HT-29 (cell line): ENCODE measurements around the gene PLEKHA3. TPM values are rescaled to one million over a fixed set of nuclear protein-coding genes. Genes with fewer than 3 reads are reported as not detected.
"Not testable (repeated sequence)": the region's sequence is repeated elsewhere in the genome, so short reads cannot be mapped to it uniquely, and the experiment has no call there.

Experiments used
- DNase-seq: peaks from one replicate; pipeline ENCODE4 v3.0.0-alpha.2; 2015; ENCODE audit warnings: low spot score
- total RNA-seq: library from RNA; depleted of rRNA; stranded (reverse); fragments of >200 nt; shearing (Covaris generic); gene quantifications from 2 replicates; pipeline ENCODE4 v1.2.3, GENCODE V29; 2014; rRNA removed

Gene PLEKHA3
- total RNA-seq: 4.4 and 5.2 TPM in 2 replicates

DNA sequence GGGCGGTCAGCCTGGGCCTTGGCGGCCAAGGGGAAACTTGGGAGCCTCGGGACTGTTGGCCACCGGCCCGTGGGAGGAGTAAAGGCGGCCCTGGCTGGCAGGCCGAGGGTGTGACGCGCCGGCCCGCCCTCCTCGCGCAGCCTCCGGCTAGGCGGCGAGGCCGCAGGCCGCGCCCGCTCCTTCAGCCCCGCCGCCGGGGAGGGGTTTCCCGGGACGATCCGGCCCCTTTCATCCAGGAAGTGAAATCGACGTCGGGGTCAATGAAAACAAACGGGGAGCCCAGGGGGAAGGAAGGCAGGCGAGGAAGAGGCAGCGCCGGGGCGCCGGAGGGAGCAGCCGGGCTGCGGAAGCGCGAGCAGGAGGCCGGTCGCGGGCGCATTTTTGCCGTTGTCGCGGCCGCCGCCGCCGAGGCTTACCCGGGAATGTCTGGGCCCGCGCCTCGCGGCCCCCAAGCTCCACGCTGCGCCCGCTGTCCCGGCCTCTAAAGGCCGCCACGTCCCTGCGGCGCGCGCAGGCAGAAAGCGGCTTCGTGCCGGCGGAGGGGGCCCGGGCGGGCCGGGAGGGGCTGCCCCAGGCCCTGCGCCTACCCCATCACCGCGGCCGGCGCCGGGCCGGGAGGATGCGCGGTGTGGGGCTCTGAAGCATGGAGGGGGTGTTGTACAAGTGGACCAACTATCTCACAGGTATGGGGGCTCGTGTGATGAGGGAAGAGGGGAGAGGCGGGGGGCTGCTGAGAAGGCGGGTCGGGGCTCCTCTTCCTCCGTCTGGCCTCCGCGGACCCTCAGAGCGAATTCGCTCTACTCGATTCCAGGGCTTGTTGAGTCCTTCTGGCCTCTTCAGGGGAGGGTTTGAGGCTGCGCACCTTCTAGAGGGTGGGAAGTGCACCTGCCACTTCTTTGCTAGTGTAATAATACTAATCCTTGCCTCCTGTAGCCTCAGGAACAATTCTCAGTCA lies at the start of gene PLEKHA3:
Gene PLEKHA3 (plus strand): TSS at position 231 of the 955 bp plus-strand sequence. CDS start 413 bp downstream, at position 644.
- DNase-seq: peak; percentile 90

DNA sequence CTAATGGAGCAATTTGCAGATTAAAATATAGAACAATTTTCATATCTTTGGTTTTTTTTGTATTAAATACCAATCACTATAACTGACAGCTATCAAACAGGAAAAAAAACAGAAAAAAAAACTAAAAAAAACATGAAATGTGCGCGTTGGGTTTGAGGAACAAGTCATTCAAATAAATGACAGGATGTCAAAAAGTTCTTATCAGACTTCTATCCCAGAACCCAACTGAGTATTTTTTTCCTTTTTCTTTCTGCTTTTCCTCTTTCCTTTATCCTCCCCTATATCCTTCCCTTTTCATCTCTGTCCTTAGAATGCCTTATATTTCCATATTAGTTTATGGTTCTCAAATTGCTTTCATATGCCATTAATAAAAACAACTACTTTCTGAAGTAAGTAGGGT lies 43.6 kb upstream of the PLEKHA3 start:
- DNase-seq: no peak

DNA sequence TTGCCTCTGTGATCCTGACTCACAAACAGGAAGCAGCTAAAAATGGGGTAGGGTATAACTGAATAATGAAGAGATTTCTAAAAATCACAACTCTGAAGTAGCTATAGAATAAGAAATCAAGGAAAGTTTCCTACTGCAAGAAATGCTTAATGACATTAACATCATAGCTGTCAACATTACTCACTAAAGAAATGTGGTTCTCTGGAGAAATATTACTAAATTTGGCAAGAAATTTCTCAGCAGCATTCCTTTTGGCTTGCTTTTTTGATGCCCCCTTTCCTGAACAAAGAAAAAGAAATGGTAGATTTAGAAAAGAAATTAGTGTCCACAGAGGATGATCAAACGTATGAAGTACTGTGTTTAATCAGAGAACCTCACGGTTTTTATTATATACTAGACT lies 38.8 kb upstream of the PLEKHA3 start:
- DNase-seq: no peak

DNA sequence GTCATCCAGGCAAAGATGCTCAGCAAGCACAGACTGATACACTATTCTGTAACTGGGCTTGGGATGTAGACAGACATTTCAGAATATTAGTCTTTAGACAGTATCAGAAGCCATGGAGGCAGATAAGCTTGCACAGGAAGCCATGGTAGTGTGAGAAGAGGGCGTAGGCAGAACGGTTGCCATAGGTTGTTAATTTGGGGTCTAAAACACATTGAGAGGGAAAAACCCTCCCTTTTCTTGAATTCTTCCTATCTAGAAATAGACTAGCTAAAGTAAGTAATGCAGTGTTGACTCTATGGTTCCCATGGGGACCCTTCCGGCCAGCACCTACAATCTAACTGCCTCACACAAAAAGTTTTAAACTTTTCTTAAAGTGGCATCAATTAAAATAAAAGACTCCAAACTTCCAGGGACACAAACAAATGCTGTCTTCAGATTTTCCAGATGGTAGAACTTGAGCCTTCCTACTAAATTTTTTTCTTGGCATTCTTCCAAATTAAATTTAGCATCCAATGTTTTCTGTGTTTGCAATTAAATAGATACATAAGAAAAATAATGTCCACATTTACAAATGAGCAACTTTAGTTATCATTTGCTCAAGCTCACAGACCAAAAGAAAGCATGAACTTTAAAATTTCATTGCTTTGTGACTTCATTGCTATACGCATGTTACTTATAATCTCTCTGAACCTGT lies 31.1 kb upstream of the PLEKHA3 start:
- no peak for DNase-seq

DNA sequence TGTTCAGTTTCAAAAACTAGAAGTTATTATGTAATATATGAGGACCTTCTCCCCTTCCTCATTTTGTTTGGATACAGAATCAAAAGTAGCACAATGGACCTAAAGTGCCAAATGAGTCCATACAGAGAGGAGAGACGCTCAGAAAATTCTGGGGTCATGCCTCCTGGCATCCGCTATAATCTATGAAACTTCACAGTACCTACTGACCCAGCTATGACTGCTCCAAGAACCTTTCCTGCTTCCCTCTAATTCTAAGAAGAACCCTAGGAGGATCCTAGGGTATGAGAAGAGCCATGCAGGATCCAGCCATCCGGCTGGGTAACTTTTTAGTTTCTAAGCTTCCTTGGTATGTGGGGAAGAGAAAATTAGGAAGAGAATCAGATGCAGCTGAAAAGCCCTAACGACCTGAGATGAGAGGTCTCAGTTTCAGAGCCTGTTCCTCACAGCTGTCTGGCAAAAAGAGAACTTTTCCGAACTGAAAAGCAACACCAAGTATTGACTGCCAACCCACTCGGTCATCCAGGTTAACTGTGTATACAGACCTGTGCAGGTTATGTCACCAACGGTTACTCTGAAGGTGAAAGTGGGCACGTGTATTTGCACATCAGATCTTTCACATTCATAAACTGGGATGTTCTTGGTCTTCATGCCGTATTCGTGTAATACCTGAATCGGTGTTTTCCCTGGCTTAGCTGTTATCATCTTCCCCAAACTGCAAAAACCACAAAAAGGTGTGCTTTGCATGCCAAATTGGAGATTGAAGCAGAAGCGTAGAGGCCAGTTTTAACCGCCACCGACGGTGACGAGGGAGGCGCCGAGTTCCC lies 30.3 kb upstream of the PLEKHA3 start:
- DNase-seq: peak; percentile 74

DNA sequence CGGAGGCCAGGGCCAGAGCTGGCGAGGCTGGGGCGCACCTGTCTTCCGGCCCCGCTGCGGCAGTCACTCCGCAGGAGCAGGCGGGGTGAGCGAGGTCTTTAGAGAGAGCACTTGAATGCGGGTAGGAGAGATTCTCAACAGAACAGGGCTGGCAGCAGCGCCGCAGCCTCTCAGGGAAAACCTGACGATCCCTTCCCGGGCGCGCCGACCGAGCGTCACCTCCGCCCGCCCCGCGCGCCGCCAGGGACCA lies 29.8 kb upstream of the PLEKHA3 start:
- no peak for DNase-seq

DNA sequence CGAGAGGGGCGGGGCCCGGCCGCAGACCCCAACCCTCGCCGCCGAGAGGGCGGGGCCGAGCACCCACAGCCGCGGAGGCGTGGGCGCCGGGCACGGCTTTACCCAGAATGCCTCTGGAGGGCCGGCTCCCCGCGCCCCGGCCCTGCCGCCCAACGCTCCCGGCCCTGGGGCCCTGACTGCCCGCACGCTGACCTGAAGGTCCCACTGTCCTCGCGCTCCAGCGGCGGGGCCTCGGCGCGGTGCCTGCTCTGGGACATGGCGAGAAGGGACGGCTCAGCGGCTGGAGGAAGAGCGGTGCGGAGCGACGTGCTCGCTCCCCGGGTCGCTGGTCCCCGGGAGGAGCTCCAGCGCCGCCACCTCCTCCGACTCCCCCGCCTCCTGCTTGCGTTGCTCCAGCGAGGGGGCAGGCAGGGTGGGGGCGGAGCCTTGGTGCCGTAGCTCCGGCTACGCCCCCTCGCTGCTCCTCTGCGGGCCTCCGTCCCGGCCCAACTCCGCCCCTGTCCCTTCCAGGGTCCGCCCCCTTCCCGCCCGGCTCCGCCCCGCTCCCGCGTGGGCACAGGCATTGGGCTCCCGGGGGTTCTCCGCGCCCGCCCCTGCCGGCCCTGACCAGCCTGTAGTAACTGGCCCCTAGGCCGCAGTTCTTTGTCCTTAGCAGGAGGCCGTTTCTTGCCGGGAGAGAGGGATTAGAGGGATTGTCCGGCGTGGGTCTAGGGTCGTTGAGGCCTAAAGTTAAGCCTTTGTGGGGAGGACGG lies 29.3 kb upstream of the PLEKHA3 start, which contains the start of the genes PJVK and PRKRA:
Gene PJVK (plus strand): TSS at position 605 of the 752 bp plus-strand sequence. CDS start 2,032 bp downstream, outside the sequence.
Gene PRKRA (minus strand): TSS at position 402 of the 752 bp plus-strand sequence. CDS start 145 bp downstream, at position 257.
- DNase-seq: peak; percentile 95

DNA sequence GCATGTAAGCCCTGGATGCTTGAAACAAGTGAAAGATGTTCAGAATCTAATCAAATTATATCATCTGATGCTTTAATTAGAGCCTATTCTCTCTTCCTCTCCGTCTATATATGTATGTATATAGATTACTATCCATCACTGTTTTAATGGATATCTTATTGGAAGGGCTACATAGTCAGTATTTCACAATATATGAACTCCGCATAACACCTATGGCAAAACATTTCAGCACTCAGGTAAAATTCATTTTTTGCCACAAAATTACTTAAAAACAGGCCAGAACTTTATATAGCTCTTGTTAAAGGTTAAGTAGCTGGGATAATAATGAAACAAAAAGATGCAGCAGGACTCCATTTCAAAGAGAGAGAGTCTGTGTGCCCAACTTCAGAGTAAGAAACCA lies 27.9 kb upstream of the PLEKHA3 start:
- no peak for DNase-seq

DNA sequence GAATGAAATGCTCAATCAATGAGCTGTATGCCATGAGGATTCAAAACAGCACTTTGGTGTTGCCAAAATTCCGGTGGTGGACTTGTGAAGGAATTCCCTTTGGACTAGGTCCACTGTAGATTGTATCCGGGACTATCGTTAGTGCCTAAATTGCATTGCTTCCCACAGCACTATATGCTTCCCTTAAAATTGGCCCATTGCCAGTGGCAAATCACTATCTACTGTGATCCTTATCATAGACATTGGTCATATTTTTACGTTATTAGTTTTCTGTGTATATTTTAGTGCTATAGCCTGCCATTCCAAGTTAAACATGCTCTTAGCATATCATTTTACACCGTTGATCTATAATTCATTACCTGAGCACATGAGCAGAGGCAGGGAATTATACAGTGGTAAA lies 27.4 kb upstream of the PLEKHA3 start:
- no peak for DNase-seq

DNA sequence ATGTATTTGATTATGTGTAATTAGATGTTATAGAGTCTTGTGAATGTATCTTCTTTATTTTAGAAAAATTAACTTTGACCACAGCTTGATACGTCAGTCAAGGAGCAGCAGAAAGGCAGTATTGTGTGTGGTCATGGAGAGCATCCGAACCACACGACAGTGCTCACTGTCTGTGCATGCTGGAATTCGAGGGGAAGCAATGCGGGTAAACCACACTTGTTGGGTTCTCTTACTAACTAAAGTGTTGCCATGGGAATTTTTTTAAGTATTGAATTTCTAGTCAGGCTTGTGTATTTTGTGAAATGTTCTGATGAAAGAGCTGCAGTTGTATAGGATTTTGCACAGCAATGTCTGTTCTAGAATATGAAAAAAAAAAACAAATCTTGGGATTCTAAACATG lies 24.3 kb upstream of the PLEKHA3 start:
- no peak for DNase-seq

DNA sequence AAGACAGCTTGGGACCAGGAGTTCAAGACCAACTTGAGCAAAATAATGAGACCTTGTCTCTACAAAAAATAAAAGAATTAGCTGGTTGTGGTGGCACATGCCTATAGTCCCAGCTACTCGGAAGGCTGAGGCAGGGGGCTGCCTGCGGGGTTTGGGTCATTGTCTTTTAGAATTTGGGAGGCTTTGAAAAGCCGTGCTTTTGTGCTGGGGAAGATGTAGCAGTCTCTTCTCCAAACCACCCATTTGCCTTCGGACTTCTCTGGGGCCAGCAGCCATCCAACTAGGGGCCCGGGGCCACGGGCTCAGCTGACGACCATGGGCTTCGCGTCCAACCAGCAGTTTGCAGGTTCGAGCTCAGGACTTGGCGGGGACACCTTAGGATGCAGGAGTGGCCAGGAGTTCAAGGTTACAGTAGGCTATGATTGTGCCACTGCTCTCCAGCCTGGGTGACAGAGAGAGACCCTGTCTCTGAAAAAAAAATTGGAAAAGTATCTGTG lies 22.8 kb upstream of the PLEKHA3 start:
- DNase-seq: no peak

DNA sequence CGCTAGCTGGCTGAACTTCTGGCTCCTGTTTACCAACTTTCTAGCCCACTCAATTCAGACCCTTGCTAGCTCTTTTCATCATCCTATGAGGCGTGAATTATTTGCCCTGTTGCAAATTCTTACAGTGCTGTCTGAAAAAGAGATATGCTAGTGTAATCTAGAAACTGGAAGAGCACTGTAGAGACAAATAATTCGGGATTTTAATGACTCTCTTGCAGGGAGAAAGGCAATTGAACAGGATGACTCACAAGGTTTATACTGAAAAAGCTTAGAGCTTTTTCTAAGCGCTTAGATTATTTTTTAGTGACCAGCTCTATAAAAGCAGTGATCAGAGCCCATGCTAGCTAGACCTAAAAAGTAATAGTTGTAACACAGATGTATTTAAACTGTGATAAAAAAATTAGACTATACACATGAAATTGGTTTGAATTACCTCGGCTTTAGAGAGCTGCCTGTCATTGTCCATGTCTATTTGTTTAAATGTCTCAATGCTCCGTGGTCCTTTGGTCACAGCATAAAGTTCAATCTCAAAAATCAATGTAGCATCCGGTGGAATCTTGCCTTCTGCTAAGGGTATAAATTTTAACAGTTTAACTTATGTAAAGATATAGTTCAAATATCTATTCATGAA lies 10.9 kb upstream of the PLEKHA3 start:
- no peak for DNase-seq

DNA sequence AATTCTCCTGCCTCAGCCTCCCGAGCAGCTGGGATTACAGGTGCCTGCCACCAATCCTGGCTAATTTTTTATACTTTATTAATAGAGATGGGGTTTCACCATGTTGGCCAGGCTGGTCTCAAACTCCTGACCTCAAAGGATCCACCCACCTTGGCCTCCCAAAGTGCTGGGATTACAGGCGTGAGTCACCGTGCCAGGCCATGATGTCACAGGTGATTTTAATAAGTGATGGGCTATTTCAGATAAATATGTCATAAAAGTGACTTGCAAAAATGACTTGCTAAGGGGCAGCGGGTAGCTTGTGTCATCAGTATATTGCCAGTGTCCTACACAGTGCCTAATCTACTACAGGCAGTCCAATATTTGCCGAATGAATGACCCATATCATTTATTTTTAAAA lies 8.9 kb upstream of the PLEKHA3 start:
- not testable (repeated sequence) for DNase-seq

DNA sequence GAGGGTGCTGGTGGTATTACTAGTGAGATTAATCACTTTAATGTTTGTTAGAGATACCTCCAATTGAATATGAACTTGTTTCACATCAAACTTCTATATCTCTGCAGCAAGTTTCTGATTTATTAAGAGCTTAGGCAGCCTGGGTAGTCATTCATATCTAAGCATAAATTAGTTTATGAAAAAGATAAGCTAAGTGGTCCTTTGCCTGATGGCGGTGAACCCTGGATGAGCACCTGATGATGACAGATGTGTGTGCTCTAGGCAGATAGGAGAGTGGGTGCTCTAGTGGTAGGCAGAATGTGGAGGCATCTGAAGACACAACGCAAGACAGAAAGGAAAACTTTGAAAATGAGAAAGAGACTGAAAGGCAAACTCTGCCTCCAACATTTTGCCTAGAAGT lies 6.9 kb upstream of the PLEKHA3 start:
- no peak for DNase-seq

DNA sequence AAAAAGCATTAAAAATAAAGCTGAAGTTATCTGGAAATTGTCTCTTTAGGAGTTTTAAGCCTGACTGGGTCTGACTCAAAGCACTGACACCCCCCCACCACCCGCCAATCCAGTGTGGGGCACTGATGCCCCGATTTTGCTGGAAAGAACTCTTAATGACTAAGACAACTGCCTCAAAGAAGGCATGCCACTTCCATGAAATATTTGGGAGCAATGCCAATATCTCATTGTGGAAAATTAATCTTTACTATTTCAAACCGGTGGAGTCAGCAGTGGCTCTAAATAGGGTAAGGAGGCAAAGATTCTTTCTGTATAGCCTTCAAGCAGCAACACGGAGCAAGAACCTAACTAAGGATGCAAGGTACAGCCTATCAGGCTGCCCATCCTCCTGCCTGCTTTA lies 6.3 kb upstream of the PLEKHA3 start:
- no peak for DNase-seq

DNA sequence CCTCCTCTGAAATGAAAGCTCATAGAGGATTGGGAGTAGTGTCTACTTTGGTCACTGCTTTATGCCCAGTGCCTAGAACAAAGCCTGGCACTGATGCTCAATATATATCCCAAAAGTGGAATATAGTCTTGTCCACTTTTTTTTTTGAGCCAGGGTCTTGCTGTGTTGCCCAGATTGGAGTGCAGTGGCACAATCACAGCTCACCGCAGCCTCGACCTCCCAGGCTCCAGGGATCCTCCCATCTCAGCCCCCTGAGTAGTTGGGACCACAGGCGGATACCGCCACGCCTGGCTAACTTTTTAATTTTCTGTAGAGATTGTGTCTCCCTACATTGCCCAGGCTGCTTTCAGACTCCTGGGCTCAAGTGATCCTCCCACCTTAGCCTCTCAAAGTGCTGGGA lies 5.7 kb upstream of the PLEKHA3 start:
- DNase-seq: no peak

DNA sequence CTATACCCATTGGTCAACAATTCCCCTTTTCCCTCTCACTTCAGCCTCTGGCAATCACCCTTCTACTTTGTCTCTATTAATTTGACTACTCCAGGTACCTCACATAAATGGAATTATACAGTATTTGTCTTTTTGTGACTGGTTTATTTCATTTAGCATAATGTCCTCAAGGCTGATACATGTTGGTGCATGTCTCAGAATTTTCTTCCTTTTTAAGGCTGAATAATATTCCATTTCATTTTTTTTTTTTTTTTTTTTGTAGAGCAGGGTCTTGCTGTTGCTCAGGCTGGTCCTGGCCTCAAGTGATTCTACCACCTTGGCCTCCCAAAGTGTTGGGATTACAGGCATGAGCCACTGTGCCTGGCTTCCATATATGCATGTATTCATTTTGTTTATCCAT lies 3.8 kb upstream of the PLEKHA3 start:
- no peak for DNase-seq

DNA sequence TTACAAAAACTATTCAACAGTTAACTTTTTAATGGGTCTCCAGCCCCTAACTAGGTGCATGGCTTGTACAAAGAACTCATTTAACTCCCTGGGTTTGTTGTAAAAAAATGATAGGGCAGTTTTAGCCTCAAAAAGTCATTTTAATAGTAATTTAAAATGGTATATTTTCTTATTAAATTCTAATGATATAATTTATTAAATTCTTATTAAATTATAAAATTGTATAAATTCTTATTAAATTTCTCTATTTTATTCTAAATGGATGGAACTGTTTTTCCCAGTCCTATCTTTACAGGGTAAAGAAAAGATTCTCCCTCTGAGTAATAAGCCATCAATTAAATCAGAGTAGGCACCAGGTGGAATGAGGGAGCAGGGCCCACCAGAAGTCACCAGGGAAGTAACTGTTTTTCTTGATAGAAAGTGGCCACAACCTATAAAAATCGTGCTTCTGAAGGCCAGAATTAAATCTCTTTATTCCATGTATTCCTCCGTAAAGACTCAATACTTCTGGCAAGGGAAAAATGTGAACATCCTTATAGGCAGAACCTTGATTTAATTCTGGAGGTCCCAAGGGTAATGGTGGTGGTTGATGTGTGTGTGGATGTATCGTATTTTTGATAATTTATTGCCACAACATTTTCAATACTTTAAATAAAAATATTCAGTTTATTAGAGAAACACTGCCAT lies 2.7 kb upstream of the PLEKHA3 start:
- DNase-seq: no peak

DNA sequence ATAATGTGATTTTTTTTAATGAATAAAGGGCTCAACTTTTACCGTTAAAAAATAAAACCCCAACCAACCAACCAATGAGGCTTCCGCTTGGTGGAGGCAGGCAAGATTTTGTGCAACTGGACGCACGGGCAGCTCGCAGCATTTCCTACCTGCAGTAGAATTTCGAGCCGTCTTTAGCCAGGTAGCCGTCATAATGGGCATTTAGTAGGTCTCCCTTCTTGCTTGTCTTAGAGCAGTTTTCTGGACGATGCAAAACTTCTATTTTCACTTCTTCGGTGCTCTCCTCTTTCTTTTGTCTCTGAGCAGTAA lies 2.2 kb upstream of the PLEKHA3 start:
- DNase-seq: no peak
